GM10266 (cell line): ENCODE results near the gene HLA-DQA1.
A peak's percentile ranks its signal among the peaks of the same experiment; 100 is the strongest.
"Not testable (repeated sequence)": the region's sequence is repeated elsewhere in the genome, so short reads cannot be mapped to it uniquely, and the experiment has no call there.

Experiments used
- DNase-seq: peaks from one replicate; pipeline ENCODE4 v3.0.0; 2012; ENCODE audit errors: extremely low spot score
- CTCF ChIP-seq: IDR thresholded peaks from 2 replicates; pipeline ENCODE4 v1.5.1; 2012; ENCODE audit warnings: mild to moderate bottlenecking, low read depth; ENCODE audit not compliant: control insufficient read depth, insufficient read depth; ENCODE audit errors: missing control alignments

The HLA-DQA1 gene

GRCh38 chr6:32622545-32623401, 14.4 kb upstream of the HLA-DQA1 start:
- peak; percentile 54 for TF ChIP-seq CTCF
- peak; percentile 44 for DNase-seq

GRCh38 chr6:32623693-32624092, 13.5 kb upstream of the HLA-DQA1 start:
- TF ChIP-seq CTCF, result no peak
- DNase-seq, result no peak

- no peak for DNase-seq
- no peak for TF ChIP-seq CTCF
These were observed 12.6 kb upstream of the HLA-DQA1 start for GRCh38 chr6:32624565-32624964.

GRCh38 chr6:32625137-32625536, 12.1 kb upstream of the HLA-DQA1 start:
- DNase-seq, result no peak
- no peak for TF ChIP-seq CTCF

GRCh38 chr6:32627249-32627648, 10.0 kb upstream of the HLA-DQA1 start:
- DNase-seq, result no peak
- no peak for TF ChIP-seq CTCF

- DNase-seq, result peak; percentile 47
- no peak for TF ChIP-seq CTCF
These were observed 9.4 kb upstream of the HLA-DQA1 start for GRCh38 chr6:32627831-32628230.

GRCh38 chr6:32629793-32630192, 7.4 kb upstream of the HLA-DQA1 start:
- not testable (repeated sequence) for DNase-seq
